Measurements from ENCODE around the gene FEZF2. TPM values are rescaled to one million over a fixed set of nuclear protein-coding genes. Genes with fewer than 3 reads are reported as not detected.

FEZF2 gene
- total and polyA plus RNA-seq, 2 of the 8 experiments (the other 6 are each of a cell fraction or from before 2014, with no cell fraction given), result 0.06 TPM; not detected in 1

- TF ChIP-seq, protein P1, sequence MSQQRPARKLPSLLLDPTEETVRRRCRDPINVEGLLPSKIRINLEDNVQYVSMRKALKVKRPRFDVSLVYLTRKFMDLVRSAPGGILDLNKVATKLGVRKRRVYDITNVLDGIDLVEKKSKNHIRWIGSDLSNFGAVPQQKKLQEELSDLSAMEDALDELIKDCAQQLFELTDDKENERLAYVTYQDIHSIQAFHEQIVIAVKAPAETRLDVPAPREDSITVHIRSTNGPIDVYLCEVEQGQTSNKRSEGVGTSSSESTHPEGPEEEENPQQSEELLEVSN (IDR thresholded peaks at IDR 0.05), result peak; percentile 50; the same call in 1 of the 2 replicates
- TF ChIP-seq EGR1 (IDR thresholded peaks at IDR 0.05; ENCODE audit: borderline replicate concordance, low read depth, low read length), result no peak
Measured at GRCh38 chr3:62369476-62369743, 3.9 kb downstream of the FEZF2 start (continued).
